NCI-H2081 treated with DMSO at 0.1 percent for 48 hours (cell line): Measurements from ENCODE around the gene NUP98.

Experiments
- DNase-seq: peaks from one replicate; lab custom pipeline; 2025; lab: John Stamatoyannopoulos, UW

Gene NUP98

GRCh38 chr11:3641191-3641590 is 156.2 kb downstream of the NUP98 start:
- no peak for DNase-seq

DNA sequence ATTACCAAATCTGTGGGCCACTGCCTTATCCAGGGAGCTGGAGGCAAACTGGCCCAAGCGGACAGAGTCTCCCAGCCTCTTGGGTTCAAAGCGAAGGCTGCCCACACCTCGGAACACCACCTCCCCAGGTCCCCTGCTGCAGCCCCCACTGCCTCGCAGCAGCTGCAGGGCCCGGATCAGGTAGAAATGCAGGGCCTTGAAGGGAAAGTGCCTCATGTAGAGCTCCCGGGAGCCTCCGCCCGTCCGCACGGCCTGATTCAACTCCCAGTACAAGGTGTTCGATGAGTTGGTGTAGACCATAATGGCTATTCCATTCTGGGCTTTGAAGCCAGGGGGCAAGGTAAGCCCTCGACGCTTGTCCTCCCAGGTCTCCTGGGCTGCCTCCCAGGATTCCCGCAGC is 157.5 kb downstream of the NUP98 start:
- no peak for DNase-seq

DNA sequence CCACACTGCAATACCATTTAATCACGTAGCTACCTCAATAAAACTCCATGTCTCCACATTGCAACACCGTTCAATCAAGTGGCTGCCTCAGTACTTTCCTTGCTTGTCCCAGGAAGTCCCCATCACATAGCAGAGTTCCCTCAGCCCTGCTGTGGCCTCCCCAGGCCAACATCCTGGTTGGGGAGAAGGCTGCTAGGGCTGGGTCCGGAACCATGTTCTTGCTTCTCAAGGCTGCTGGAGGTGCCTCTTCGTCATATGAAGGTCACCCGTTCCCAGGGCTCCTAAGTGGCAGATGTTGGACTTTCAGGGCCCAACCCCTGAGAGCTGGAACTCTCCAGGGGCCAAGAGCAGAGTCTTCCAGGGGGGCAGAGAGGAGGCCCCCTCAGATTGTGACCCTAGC is 158.8 kb downstream of the NUP98 start:
- DNase-seq: no peak

- DNase-seq: no peak
Measured at GRCh38 chr11:3637201-3637600, 160.2 kb downstream of the NUP98 start.

- no peak for DNase-seq
Measured at GRCh38 chr11:3635641-3636375, 161.5 kb downstream of the NUP98 start.

GRCh38 chr11:3632070-3632660 is 165.2 kb downstream of the NUP98 start:
- no peak for DNase-seq

DNA sequence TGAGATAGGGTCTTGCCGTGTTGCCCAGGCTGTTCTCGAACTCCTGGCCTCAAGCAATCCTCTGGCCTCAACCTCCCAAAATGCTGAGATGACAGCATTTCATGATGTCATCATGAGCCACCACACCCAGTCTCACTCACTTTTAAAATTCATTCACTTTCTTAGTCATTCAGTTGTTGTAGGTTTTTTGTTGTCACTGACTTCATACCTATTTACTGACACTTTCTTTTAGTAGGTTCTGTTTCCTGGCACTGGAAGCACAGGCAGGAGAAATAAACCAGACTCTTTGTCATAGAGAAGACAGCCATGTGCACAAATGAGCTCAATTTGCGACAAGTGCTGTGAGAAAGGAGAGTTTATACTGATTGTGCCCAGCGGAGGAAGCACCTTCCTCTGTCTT is 166.0 kb downstream of the NUP98 start:
- DNase-seq: no peak

GRCh38 chr11:3627291-3627690 is 170.1 kb downstream of the NUP98 start:
- DNase-seq: no peak

GRCh38 chr11:3626250-3626960 is 170.9 kb downstream of the NUP98 start:
- no peak for DNase-seq
